IPS DF 19.7 (cell line): Measurements from ENCODE around the gene SH2D6.
"Not testable (repeated sequence)": the region's sequence is repeated elsewhere in the genome, so short reads cannot be mapped to it uniquely, and the experiment has no call there.

Source experiments
- DNase-seq: peaks from one replicate; pipeline ENCODE4 v3.0.0-alpha.2; 2013; ENCODE audit warnings: low read depth, low spot score

SH2D6 gene

GRCh38 chr2:85418132-85419008 is at the start of gene SH2D6:
Gene SH2D6, plus strand, starts transcription at chr2:85418714. Its CDS starts 10,752 bp downstream, at chr2:85429466.
- DNase-seq: no peak

GRCh38 chr2:85368921-85369320 is 49.6 kb upstream of the SH2D6 start:
- no peak for DNase-seq

GRCh38 chr2:85369500-85369899 is 49.0 kb upstream of the SH2D6 start:
- DNase-seq: no peak

- no peak for DNase-seq
These were observed 47.5 kb upstream of the SH2D6 start for GRCh38 chr2:85371045-85371444.

GRCh38 chr2:85376291-85377065 is 42.0 kb upstream of the SH2D6 start:
- no peak for DNase-seq

GRCh38 chr2:85377083-85377482 is 41.4 kb upstream of the SH2D6 start:
- no peak for DNase-seq

GRCh38 chr2:85378257-85378656 is 40.3 kb upstream of the SH2D6 start:
- DNase-seq: no peak

GRCh38 chr2:85380048-85380447 is 38.5 kb upstream of the SH2D6 start:
- DNase-seq: no peak

- not testable (repeated sequence) for DNase-seq
These were observed 35.4 kb upstream of the SH2D6 start for GRCh38 chr2:85383151-85383550.

- DNase-seq: no peak
These were observed 34.7 kb upstream of the SH2D6 start for GRCh38 chr2:85383850-85384249.

GRCh38 chr2:85385746-85386145 is 32.8 kb upstream of the SH2D6 start:
- DNase-seq: no peak

- DNase-seq: no peak
These were observed 30.8 kb upstream of the SH2D6 start for GRCh38 chr2:85387754-85388153.

- DNase-seq: no peak
These were observed 29.5 kb upstream of the SH2D6 start for GRCh38 chr2:85388878-85389538.

GRCh38 chr2:85390941-85391669 is 27.4 kb upstream of the SH2D6 start:
- DNase-seq: no peak

GRCh38 chr2:85393836-85394235 is 24.7 kb upstream of the SH2D6 start:
- DNase-seq: no peak

- no peak for DNase-seq
These were observed 24.2 kb upstream of the SH2D6 start for GRCh38 chr2:85394261-85394681.

- DNase-seq: no peak
These were observed 23.5 kb upstream of the SH2D6 start for GRCh38 chr2:85394976-85395375.

GRCh38 chr2:85395912-85396475 is 22.5 kb upstream of the SH2D6 start:
- DNase-seq: no peak

GRCh38 chr2:85396531-85397470 is 21.7 kb upstream of the SH2D6 start:
- DNase-seq: no peak

- DNase-seq: no peak
These were observed 20.6 kb upstream of the SH2D6 start for GRCh38 chr2:85397925-85398331.
